Bone marrow (tissue), 2 donors: ENCODE data around the gene OR2A2.

Experiments
- DNase-seq, 2 donors: peaks; one replicate each; lab custom pipeline; 2025; lab: John Stamatoyannopoulos, UW

The OR2A2 gene

GRCh38 chr7:144137501-144137900 lies 28.1 kb downstream of the OR2A2 start:
- DNase-seq, result no peak

GRCh38 chr7:144142187-144142586 lies 32.8 kb downstream of the OR2A2 start:
- DNase-seq, result no peak

GRCh38 chr7:144144426-144144825 lies 35.0 kb downstream of the OR2A2 start:
- DNase-seq, result no peak

GRCh38 chr7:144148224-144148827 lies 38.9 kb downstream of the OR2A2 start:
- DNase-seq, result no peak

- no peak for DNase-seq
Measured at GRCh38 chr7:144158861-144159260, 49.5 kb downstream of the OR2A2 start.
